IPS-NIHi7 (cell line): ENCODE measurements around the gene TMSB4X.

Source experiments
- DNase-seq: peaks from one replicate; pipeline ENCODE4 v3.0.0; 2012; ENCODE audit warnings: mixed read lengths; ENCODE audit errors: extremely low spot score

Gene TMSB4X

DNA sequence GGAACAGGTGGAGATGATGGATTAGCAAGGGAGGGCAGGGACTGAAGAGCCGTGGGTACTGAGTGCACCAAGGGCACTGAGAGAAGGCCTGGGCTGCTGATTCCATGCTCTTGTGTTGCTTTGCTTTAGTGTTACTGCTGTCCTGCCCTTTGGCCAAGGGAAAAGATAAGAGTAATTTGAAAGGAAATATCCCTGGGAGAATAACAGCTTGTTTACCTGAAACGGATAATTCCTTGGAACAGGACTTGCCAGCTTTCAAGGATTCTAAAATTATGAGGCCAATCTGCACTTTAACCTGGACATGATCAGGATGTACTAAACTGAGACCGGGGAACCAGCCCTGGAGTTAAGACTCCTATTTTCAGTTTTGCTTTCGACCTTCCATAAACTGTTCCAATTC lies 49.1 kb downstream of the TMSB4X start:
- no peak for DNase-seq

DNA sequence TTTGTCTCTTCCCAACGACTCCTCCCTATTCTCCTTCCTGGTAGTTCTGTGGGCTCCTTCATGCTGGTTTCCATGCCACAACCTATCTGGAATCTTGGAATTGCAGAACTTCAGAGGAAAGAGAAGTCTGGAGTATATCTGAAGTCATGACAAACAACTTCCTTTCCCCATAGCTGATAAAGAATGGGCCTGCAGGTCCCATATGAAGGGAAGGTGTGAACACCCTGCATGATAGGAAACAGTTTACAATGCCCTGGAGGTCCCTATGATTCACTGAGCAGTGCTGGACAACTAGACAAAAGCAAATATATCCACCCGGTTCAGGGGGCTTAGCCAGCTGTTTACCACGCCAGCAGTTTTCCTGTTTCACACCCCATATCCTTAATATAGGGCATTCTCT lies 50.1 kb downstream of the TMSB4X start:
- DNase-seq = no peak
